Muscle layer of colon (tissue), 2 donors: ENCODE measurements around the gene KCNJ5.

Experiments used
- H3K27ac ChIP-seq: one replicate; pipeline ENCODE4 v1.7.0; 2013; ENCODE audit warnings: low read depth, mild to moderate bottlenecking, low read length, moderate library complexity
- H3K27me3 ChIP-seq, 2 donors: one replicate each; pipeline ENCODE4 v1.7.0; 2013; ENCODE audit warnings: low read length in 2 of 2, mild to moderate bottlenecking in 2 of 2; ENCODE audit not compliant: insufficient read depth in 2 of 2, control insufficient read depth in 1 of 2
- H3K36me3 ChIP-seq: one replicate; pipeline ENCODE4 v1.7.0; 2013; ENCODE audit warnings: mild to moderate bottlenecking, low read length; ENCODE audit not compliant: insufficient read depth
- H3K4me1 ChIP-seq: one replicate; pipeline ENCODE4 v1.7.0; 2013; ENCODE audit warnings: mild to moderate bottlenecking, low read length; ENCODE audit not compliant: insufficient read depth
- H3K4me3 ChIP-seq, 2 donors: one replicate each; pipeline ENCODE4 v1.7.0; 2013; ENCODE audit warnings: low read length in 2 of 2, low read depth in 1 of 2, mild to moderate bottlenecking in 1 of 2, moderate library complexity in 1 of 2
- H3K9ac ChIP-seq: one replicate; pipeline ENCODE4 v1.7.0; 2013; ENCODE audit warnings: low read length
- H3K9me3 ChIP-seq: one replicate; pipeline ENCODE4 v1.7.0; 2013; ENCODE audit warnings: mild to moderate bottlenecking, low read length
- donor health status: abdominal sarcoma.
- donor health status: Adenocarcinoma of cecum.

Gene KCNJ5

GRCh38 chr11:128967578-128967977 is 76.4 kb downstream of the KCNJ5 start:
- Histone ChIP-seq H3K27me3 (no peaks in the 10 kb centered on the region), H3K27ac (no peak overlapping the region), H3K4me3 (no peak overlapping the region), H3K9ac (no peak overlapping the region), H3K9me3 (no peaks in the 10 kb centered on the region), H3K4me1 (no peaks in the 10 kb centered on the region), H3K36me3 (peaks cover 26% of the 10 kb centered on the region)

GRCh38 chr11:128968916-128969315 is 77.8 kb downstream of the KCNJ5 start:
- no peak overlapping the region for H3K9ac ChIP-seq
- H3K4me3 ChIP-seq = no peak overlapping the region
- H3K9me3 ChIP-seq = no peaks in the 10 kb centered on the region
- no peaks in the 10 kb centered on the region for H3K4me1 ChIP-seq
- no peaks in the 10 kb centered on the region for H3K27me3 ChIP-seq
- no peak overlapping the region for H3K27ac ChIP-seq
- H3K36me3 ChIP-seq = peaks cover 38% of the 10 kb centered on the region
